SHP77 treated with DMSO at 0.1 percent for 48 hours (cell line): ENCODE measurements around the gene MRI1.
"Not testable (repeated sequence)": the region's sequence is repeated elsewhere in the genome, so short reads cannot be mapped to it uniquely, and the experiment has no call there.

ENCODE experiments used
- DNase-seq: peaks from one replicate; lab custom pipeline; 2025; lab: John Stamatoyannopoulos, UW

The MRI1 gene

DNA sequence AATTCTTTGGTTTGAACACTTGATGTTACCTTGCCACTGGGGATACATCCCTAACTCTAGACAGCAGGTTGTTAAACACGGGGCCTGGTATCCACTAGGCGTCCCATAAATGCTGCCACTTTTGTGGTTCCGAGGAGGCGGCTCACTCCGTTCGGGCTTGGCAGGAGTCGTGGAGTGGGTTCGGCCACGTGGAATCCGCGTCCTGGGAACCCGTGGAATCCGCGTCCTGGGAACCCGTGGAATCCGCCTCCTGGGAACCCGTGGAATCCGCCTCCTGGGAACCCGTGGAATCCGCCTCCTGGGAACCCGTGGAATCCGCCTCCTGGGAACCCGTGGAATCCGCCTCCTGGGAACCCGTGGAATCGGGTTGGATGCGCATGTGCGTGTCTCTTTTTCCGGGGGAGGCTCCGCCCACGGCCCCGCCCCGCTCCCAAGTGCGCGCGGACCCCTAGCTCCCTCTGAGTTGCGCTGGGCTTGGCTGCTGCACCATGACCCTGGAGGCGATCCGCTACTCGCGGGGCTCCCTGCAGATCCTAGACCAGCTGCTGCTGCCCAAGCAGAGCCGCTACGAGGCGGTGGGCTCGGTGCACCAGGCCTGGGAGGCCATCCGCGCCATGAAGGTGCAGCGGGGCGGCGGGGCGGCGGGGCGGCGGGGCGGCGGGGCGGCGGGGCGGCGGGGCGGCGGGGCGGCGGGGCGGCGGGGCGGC, at the start of gene MRI1:
TSS of gene MRI1 (plus strand) at position 422 of the 707 bp plus-strand sequence. CDS start at position 489, 67 bp downstream.
- no peak for DNase-seq

- no peak for DNase-seq
These were observed 47.1 kb upstream of the MRI1 start for GRCh38 chr19:13717194-13717643.

GRCh38 chr19:13718733-13719132, 45.6 kb upstream of the MRI1 start:
- DNase-seq: peak; percentile 77

GRCh38 chr19:13722146-13722545, 42.2 kb upstream of the MRI1 start:
- DNase-seq: no peak

DNA sequence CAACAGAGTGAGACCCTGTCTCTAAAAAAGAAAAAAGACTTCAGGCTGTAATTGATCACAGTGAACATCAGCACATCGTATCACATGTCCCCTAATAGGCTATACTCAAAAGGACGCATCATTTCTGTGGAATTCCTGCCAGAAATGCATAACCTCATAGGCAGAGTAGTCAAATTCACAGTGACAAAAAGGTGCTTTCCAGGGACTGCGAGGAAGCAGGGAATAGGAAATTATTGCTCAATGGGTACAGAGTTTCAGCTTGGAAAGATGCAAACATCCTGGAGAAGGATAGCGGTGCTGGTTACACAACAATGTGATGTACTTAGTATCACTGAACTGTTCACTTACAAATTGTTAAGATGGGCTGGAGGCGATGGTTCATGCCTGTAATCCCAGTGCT, 41.1 kb upstream of the MRI1 start:
- no peak for DNase-seq

- no peak for DNase-seq
These were observed 38.0 kb upstream of the MRI1 start for GRCh38 chr19:13726323-13726722.

DNA sequence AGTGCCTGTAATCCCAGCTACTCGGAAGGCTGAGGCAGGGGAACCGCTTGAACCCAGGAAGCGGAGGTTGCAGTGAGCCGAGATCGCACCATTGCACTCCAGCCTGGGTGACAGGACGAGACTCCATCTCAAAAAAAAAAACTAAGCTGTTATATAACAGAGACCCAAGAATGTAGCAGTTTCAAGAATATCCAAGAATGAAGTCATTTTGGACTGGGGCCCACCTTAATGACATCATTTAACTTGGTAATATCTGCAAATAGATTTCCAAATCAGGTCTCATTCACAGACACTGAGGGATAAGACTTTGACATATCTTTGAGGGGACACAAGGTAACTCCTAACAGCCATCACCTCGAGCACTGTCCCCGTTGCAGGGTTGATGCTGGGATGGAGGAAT, 36.5 kb upstream of the MRI1 start:
- no peak for DNase-seq

DNA sequence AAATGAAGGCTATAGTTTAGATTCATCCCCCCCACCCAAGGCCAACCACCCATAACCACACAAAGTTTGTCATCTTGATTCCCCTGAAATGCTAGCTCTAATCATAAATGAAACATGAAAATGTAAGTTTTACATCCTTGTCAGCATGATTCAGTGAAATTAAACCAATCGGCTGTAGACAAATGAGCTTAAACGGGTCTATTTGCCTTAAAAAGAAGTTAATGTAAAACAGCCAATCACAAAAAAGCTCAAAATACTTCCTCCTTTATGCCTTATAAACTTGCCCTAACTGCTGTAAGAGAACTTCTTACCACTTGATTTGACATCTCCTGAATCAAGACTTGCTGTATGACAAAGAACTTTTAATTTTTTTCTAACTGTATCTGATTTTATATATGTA, 34.5 kb upstream of the MRI1 start:
- no peak for DNase-seq

DNA sequence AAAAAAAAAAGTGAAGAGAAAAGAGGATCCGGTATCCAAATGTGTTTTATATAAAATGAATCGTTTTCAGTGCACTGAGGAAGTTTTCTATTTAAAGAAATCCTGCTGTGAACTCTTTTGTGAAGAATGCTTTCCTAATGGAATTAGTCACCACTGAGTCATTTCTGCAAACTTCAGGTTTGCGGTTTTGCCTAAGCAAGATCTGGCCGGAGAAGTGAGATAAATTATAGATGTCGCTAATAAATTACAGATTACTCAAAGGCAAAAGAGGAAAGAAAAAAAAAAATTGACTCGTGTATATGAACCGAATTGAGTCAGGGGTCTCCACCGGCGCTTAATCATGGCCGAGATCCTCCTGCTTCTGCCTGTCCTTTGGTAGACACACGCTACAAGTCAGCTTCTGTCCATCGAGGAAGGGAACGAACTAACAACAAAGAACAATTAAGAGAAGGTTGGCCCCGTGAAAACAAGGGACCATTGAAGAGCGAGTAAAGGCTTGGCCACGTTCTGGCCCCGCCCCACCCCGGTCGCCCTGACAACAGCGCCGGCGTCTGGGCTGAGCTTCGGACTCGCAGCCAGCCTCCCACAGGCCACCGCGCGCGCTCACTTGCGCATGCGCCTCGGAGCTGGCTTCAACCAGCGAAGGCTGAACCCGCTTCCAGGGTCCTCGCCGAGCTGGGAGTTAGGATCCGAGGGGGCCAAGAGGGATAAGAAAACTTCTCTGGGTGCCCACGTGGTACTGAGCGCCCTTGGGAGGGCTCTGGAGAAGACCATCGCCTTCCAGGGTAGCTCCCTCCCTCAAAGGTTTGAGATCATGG, 33.0 kb upstream of the MRI1 start:
- peak; percentile 85 for DNase-seq

- DNase-seq: no peak
These were observed 32.0 kb upstream of the MRI1 start for GRCh38 chr19:13732337-13732736.

GRCh38 chr19:13734751-13735150, 29.6 kb upstream of the MRI1 start:
- DNase-seq: no peak

DNA sequence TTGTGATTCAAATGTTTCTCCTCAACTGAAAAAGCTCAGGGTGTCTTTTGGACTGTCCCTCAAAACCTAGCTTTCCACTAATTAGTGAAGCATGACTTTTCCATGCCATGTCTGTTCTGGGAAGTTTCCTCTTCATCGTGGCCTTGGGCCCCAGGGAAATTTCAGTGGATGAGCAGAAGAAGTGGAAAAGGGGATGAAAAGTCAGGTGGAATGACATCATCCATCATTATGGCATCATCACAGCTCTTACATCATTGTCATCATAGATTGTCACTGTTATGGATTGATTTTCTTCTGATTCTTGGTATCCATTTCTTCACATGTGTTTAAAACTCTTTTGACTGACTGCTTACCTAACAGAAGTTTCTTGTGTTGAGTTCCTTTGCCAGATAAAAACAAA, 26.2 kb upstream of the MRI1 start:
- DNase-seq: no peak

GRCh38 chr19:13741893-13742292, 22.4 kb upstream of the MRI1 start:
- no peak for DNase-seq

DNA sequence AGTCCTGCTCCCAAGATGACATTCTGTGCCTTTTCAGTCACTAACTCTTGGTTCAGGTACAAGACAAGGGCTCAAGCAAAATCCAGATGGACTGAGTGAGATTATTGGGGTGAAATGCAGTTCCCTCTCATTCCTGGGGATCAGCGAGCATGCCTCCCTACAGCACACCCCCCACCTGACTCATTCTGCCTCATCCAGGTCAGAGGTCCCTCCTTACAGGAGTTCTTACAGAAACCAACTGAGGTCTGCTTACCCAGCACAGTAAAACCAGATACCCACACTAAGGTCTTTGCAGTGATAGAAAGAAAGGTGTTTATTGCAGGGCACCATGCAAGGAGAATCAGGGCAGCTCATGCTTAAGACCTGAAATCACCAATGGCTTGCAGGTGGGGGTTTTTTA, 21.6 kb upstream of the MRI1 start:
- DNase-seq: no peak

DNA sequence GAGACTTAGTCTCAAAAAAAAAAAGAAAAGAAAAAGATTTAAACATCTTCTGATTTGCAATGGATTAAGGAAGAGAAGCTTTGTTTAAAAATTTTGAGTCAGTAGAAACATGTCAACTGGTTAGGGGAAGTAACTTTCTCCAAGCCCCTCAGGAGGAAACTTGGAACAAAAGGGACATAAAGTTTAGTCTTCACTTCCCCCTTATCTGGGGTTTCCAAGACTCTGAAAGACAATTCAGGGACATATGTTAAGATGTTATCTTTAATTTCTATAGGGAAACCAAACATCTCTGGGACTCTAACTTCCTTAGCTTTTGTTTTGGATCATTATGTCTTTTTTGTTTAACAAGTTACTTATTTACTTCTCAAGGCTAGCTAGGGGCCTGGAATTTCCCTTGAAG, 20.1 kb upstream of the MRI1 start:
- no peak for DNase-seq

DNA sequence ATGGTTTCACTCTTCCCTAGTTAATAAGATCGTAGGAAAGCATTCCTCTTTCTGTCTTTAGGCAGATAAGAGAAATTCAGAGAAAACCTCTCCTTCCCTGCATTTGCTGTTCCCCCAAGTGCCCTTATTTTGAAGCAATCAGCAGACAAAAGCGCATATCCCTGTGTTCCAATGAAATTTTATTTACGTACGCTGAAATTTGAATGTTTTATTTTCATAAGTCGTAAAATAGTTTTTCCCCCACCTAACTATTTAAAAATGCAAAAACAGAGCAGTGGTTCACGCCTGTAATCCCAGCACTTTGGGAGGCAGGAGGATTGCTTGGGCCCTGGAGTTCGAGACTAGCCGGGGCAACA, 17.2 kb upstream of the MRI1 start:
- no peak for DNase-seq

GRCh38 chr19:13748169-13748828, 16.0 kb upstream of the MRI1 start:
- no peak for DNase-seq

GRCh38 chr19:13751436-13751835, 12.9 kb upstream of the MRI1 start:
- DNase-seq: no peak

- DNase-seq: not testable (repeated sequence)
These were observed 10.7 kb upstream of the MRI1 start for GRCh38 chr19:13753622-13754021.

DNA sequence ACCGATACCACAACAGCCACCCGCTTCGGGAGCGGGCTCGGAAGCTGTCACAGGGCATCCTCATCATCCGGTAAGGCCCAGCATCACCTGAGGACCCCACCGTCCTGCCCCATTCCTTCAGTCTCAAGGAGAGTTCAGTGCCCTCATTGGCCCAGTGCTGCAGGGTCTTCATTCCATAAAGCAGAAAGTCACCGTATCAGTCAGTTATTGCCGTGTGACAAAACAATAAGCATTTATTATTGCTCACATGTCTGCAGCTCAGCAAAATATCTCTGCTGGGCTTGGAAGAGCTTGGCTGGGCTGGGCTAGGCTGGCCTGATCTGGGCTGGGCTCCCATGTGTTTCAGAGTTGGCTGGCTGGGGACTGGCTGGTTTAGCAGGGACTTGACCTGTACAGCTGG, 8.1 kb upstream of the MRI1 start:
- no peak for DNase-seq

DNA sequence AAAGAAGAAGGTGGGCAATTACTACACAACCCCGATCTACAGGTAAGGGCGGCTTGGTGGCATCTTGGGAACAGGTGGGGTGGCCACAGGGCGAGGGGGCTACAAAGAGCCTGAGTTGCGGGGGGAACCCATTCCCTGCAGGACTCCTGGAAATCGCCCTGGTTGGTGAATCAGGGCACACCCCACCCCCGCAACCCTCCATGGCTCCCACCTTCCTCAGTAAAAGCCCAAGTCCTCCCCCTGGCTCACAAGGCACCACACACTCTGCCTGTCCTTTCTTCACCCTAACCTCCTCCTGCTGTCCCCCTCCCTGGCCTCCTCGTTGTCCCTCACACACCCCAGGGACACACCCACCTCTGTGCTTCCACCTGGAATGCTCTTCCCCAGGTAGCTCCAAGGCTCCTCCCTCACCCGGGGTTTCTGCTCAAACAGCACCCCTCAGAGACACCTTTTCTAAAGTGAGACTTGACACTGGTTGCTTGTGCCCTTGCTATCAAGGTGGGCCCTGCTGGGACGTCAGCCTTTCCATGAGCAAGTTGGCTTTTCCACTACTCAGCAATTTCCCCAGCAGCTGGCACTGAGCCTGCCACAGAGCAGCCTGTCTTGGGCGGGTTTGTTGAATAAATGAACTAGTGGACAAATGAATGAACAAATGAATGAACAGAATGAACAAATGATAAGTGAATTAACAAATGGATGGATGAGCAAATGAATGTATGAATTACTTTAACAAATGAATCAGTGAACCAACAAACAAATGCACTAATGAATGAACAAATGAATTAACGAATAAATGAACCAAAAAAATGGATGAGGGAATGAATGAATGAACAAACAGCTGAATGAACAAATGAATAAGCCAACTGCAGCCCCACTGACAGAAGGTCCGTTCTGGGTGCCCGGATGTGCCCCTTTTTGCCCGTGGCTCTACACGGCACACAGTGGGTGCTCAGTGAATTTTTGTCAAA, 6.2 kb upstream of the MRI1 start:
- DNase-seq: no peak

DNA sequence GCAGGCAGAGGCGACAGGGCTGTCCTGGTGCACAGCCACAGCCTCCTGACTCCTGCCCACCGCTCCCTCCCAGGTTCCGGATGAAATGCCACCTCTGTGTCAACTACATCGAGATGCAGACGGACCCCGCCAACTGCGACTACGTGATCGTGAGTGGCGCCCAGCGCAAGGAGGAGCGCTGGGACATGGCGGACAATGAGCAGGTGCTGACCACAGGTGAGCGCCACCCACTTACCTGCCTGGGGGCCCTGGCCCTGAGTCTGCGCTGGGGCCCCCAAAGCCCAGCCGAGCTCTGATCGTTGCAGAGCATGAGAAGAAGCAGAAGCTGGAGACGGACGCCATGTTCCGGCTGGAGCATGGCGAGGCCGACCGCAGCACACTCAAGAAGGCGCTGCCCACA, 5.5 kb upstream of the MRI1 start:
- no peak for DNase-seq
